ENCODE data around the gene ANKRD33.

Gene ANKRD33

DNA sequence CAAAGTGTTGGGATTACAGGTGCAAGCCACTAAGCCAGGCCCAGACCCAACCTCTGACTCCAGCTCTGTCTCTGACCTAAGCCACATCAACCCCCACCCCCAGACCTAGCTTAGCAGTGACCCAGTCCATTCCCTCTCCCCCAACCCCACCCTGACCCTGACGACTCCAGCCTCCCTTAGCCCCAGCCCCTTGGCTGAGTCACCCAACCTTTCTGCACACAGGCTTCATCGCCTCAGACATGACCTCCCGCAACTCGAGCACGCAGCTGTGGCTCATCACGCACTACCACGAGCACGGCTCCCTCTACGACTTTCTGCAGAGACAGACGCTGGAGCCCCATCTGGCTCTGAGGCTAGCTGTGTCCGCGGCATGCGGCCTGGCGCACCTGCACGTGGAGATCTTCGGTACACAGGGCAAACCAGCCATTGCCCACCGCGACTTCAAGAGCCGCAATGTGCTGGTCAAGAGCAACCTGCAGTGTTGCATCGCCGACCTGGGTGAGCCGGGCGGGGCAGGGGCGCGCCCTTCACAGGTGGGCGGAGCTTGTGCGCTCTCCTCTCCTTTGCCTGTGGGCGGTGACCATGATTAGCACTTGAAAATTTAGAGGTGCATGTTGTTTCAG is 27.2 kb downstream of the ANKRD33 start:
- Histone ChIP-seq H3K4me3 (ENCODE audit: low read depth, low read length) (no peak overlapping the region), H3K4me1 (peaks cover 71% of the 10 kb centered on the region), H3K9me3 (no peaks in the 10 kb centered on the region), H3K27me3 (no peaks in the 10 kb centered on the region), H3K36me3 (no peaks in the 10 kb centered on the region)
- no peak for DNase-seq
- TF ChIP-seq, protein P1, sequence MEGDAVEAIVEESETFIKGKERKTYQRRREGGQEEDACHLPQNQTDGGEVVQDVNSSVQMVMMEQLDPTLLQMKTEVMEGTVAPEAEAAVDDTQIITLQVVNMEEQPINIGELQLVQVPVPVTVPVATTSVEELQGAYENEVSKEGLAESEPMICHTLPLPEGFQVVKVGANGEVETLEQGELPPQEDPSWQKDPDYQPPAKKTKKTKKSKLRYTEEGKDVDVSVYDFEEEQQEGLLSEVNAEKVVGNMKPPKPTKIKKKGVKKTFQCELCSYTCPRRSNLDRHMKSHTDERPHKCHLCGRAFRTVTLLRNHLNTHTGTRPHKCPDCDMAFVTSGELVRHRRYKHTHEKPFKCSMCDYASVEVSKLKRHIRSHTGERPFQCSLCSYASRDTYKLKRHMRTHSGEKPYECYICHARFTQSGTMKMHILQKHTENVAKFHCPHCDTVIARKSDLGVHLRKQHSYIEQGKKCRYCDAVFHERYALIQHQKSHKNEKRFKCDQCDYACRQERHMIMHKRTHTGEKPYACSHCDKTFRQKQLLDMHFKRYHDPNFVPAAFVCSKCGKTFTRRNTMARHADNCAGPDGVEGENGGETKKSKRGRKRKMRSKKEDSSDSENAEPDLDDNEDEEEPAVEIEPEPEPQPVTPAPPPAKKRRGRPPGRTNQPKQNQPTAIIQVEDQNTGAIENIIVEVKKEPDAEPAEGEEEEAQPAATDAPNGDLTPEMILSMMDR (IDR thresholded peaks at IDR 0.05; ENCODE audit: low read depth, low read length): no peak

DNA sequence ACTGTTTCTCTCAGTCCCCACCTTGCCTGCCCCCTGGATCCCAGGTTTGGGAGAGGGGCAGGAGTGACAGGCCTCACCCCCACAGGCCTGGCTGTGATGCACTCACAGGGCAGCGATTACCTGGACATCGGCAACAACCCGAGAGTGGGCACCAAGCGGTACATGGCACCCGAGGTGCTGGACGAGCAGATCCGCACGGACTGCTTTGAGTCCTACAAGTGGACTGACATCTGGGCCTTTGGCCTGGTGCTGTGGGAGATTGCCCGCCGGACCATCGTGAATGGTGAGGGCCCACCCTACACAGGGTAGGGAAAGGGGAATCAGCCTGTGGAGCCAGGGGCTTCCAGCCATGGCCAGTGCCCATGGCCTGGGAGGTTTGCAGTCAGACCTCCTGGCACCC is 28.0 kb downstream of the ANKRD33 start:
- TF ChIP-seq, protein P1 (IDR thresholded peaks at IDR 0.05; ENCODE audit: low read depth, low read length): no peak
- no peaks in the 10 kb centered on the region for H3K9me3 ChIP-seq
- no peak for DNase-seq
- H3K4me3 ChIP-seq (ENCODE audit: low read depth, low read length): no peak overlapping the region
- no peaks in the 10 kb centered on the region for H3K27me3 ChIP-seq
- H3K36me3 ChIP-seq: no peaks in the 10 kb centered on the region
- H3K4me1 ChIP-seq: peaks cover 63% of the 10 kb centered on the region

DNA sequence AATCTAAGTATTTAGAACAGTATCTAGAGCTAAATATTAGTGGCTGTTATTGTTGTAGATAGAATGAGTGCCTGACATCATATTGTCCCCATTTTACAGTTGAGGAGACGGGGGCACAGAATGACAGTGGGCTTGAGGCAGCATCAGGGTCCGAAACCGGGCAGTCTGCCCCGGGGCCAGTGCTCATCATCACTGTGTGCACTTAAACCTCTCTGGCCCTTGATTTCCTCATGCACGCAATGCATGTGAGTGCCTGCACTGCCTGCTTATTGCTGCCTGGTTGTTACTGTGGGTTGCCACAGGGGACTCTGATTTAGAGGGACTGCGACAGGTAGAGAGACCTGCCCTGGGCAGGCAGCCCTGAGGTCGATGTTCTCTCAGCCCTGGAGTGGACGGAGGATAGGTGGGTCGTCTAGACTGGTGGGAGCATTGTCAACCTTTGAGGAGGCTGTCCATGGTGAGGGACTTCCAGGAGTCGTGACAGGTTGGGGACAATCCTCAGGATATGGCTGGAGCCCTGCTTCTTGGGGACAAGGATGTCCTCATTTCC is 29.2 kb downstream of the ANKRD33 start:
- no peak for DNase-seq
- peaks cover 56% of the 10 kb centered on the region for H3K4me1 ChIP-seq
- TF ChIP-seq, protein P1 (IDR thresholded peaks at IDR 0.05; ENCODE audit: low read depth, low read length): no peak
- H3K27me3 ChIP-seq: no peaks in the 10 kb centered on the region
- no peak overlapping the region for H3K4me3 ChIP-seq (ENCODE audit: low read depth, low read length)
- no peaks in the 10 kb centered on the region for H3K9me3 ChIP-seq
- no peaks in the 10 kb centered on the region for H3K36me3 ChIP-seq

DNA sequence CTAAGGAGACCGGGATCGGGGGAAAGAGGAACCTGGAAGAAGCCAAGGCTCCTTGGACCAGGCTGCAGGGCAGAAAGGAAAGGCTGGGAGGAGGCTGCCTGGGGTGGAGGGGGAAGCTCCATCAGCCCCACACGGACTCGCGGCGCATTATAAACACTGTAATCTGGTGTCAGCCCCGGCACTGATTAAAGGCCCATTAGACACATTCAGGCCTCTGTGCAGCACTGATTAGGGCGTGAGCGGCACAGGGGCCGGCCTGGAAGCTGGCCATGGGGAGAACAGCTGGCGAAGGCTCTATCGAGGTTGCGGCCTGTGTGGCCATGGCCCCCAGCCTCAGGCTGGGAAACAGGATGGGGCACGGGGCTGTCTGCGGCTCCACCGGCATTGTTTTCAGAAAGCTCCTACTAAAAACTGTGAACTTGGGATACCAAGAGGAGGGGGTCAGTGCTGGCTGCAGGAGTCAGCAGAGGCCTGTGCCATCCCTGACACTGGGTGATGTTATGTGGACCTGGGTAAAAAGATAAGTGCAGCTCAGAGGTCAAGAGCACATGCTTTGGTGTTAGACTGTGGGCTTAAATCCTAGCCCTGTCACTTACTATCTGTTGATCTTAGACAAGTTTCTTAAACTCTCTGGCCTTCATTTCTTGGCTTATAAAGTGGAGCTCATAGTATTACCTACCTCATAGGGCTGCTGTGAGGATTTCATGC is 30.0 kb downstream of the ANKRD33 start:
- TF ChIP-seq, protein P1 (IDR thresholded peaks at IDR 0.05; ENCODE audit: low read depth, low read length): no peak

GRCh38 chr12:51920046-51920445 is 32.1 kb downstream of the ANKRD33 start:
- no peak for DNase-seq
- TF ChIP-seq, protein P1 (IDR thresholded peaks at IDR 0.05; ENCODE audit: low read depth, low read length): no peak
- Histone ChIP-seq H3K27me3 (no peaks in the 10 kb centered on the region), H3K4me1 (peaks cover 38% of the 10 kb centered on the region), H3K9me3 (no peaks in the 10 kb centered on the region), H3K36me3 (no peaks in the 10 kb centered on the region), H3K4me3 (ENCODE audit: low read depth, low read length) (no peak overlapping the region)

More for the DNA sequence above, 30.0 kb downstream of the ANKRD33 start:
- Histone ChIP-seq H3K4me1 (peaks cover 48% of the 10 kb centered on the region), H3K9me3 (no peaks in the 10 kb centered on the region), H3K36me3 (no peaks in the 10 kb centered on the region), H3K27me3 (no peaks in the 10 kb centered on the region), H3K4me3 (ENCODE audit: low read depth, low read length) (no peak overlapping the region)
- DNase-seq: no peak

All from BE2C (cell line).